K562 (cell line): Measurements from ENCODE around the gene IDI1. TPM values are rescaled to one million over a fixed set of nuclear protein-coding genes. Genes with fewer than 3 reads are reported as not detected.

Experiments used
- ATAC-seq: fragments of 200-7000 bp; cut with Tn5 transposase; 3 replicates; pipeline ENCODE4 v1.9.1; 2020; ENCODE audit warnings: moderate library complexity
- BruUV-seq: library from RNA; stranded (reverse); fragments of 400-500 nt; replicated peaks from 2 replicates; lab custom pipeline; 2021; lab: Mats Ljungman, UMichigan
- CTCF ChIA-PET: fragments of 300-600 bp; formaldehyde crosslinking; extraction: SDS; loops from one replicate; lab custom pipeline; 2021; ENCODE audit warnings: low intra/inter-chr PET ratio; lab: Yijun Ruan, JAX
- POLR2A ChIA-PET: fragments of 300-600, 350-650 bp; sonication (Branson Sonifier 250); formaldehyde crosslinking; extraction: SDS; loops from one replicate; lab custom pipeline; 2021; ENCODE audit warnings: antibody characterized with exemption, inconsistent platforms; lab: Yijun Ruan, JAX
- DNase-seq, 4 experiments: peaks; one replicate each; pipeline versions ENCODE4 v3.0.0 to v3.0.0-alpha.2; 2011 to 2018; ENCODE audit warnings: low spot score in 3 of 4, mixed read lengths in 3 of 4; ENCODE audit errors: extremely low read depth in 1 of 4
- FAIRE-seq: peaks from 2 replicates; lab custom pipeline; 2011; peaks lifted over from hg19 to GRCh38; lab: Jason Lieb, UNC
- H2AFZ ChIP-seq: 2 replicates; pipeline ENCODE4 v1.6.0; 2011; ENCODE audit warnings: low read depth, low read length, control low read depth, inconsistent platforms
- H3K27ac ChIP-seq: fragments of 200-600 bp; 3 replicates; pipeline ENCODE4 v1.8.0; 2011; ENCODE audit warnings: low read depth, mild to moderate bottlenecking, control low read depth, inconsistent platforms, low read length, moderate library complexity, mixed read lengths; ENCODE audit errors: extremely low read depth
- H3K27me3 ChIP-seq, 2 experiments: fragments of 300-600 bp in 1 of 2; 2 replicates in 1 of 2; 3 replicates in 1 of 2; pipeline versions ENCODE4 v1.6.0 to v1.8.0; 2011; ENCODE audit warnings: inconsistent platforms in 2 of 2, low read length in 2 of 2, mild to moderate bottlenecking in 1 of 2, mixed read lengths in 1 of 2, moderate library complexity in 1 of 2; ENCODE audit not compliant: control insufficient read depth in 2 of 2, insufficient read depth in 2 of 2
- H3K36me3 ChIP-seq: fragments of 300-600 bp; 3 replicates; pipeline ENCODE4 v1.8.0; 2011; ENCODE audit warnings: mild to moderate bottlenecking, low read length, inconsistent platforms; ENCODE audit not compliant: control insufficient read depth, insufficient read depth
- H3K4me1 ChIP-seq, 2 experiments: fragments of 200-600 bp in 1 of 2; replicated peaks in 1 of 2; 2 replicates in 1 of 2; 3 replicates in 1 of 2; pipeline versions ENCODE4 v1.5.1 to v1.8.0; 2011; ENCODE audit warnings: inconsistent platforms in 2 of 2, low read length in 2 of 2, mild to moderate bottlenecking in 1 of 2, mixed read lengths in 1 of 2, moderate library complexity in 1 of 2; ENCODE audit not compliant: control insufficient read depth in 2 of 2, insufficient read depth in 2 of 2
- H3K4me2 ChIP-seq: 2 replicates; pipeline ENCODE4 v1.6.1; 2011; ENCODE audit warnings: low read length, control low read depth, inconsistent platforms, mixed read lengths; ENCODE audit not compliant: insufficient read depth
- H3K4me3 ChIP-seq: fragments of 200-600 bp; sonication (generic), shearing (Covaris generic); 2 replicates; pipeline ENCODE4 v1.5.1; 2016; ENCODE audit warnings: control low read depth, inconsistent platforms
- H3K79me2 ChIP-seq: fragments of 200-600 bp; 3 replicates; pipeline ENCODE4 v1.8.0; 2011; ENCODE audit warnings: low read length, inconsistent platforms; ENCODE audit not compliant: control insufficient read depth, insufficient read depth
- H3K9ac ChIP-seq, 2 experiments: 2 replicates each; pipeline versions ENCODE4 v1.6.0 to v1.6.1; 2011; ENCODE audit warnings: low read depth in 2 of 2, low read length in 2 of 2, control low read depth in 1 of 2, inconsistent platforms in 1 of 2, mild to moderate bottlenecking in 1 of 2, mixed read lengths in 1 of 2; ENCODE audit not compliant: insufficient read depth in 1 of 2
- H3K9me1 ChIP-seq: one replicate; pipeline ENCODE4 v1.6.0; 2011; ENCODE audit warnings: inconsistent platforms, mild to moderate bottlenecking, low read length, moderate library complexity; ENCODE audit not compliant: control insufficient read depth, insufficient read depth
- H3K9me3 ChIP-seq: replicated peaks from 2 replicates; pipeline ENCODE4 v1.5.1; 2011; ENCODE audit warnings: low read depth, low read length, inconsistent platforms; ENCODE audit not compliant: control insufficient read depth, insufficient read depth
- H4K20me1 ChIP-seq: replicated peaks from 2 replicates; pipeline ENCODE4 v1.6.1; 2011; ENCODE audit warnings: low read length, inconsistent platforms, mixed read lengths; ENCODE audit not compliant: control insufficient read depth, insufficient read depth
- ATF6 ChIP-seq: sonication (generic); formaldehyde crosslinking; IDR thresholded peaks from 2 replicates; pipeline ENCODE4 v1.4.0; 2020; ENCODE audit warnings: mild to moderate bottlenecking, missing genetic modification reagents
- CTCFL ChIP-seq: IDR thresholded peaks from 2 replicates; pipeline ENCODE4 v1.6.1; 2011; ENCODE audit warnings: borderline replicate concordance, low read depth, mild to moderate bottlenecking, moderate library complexity, low read length; ENCODE audit not compliant: insufficient read depth, poor library complexity, severe bottlenecking
- CUX1 ChIP-seq: fragments of 200-800 bp; sonication (Bioruptor generic); IDR thresholded peaks from 2 replicates; pipeline ENCODE4 v1.6.1; 2016; ENCODE audit warnings: missing genetic modification characterization, missing compliant biosample characterization
- MYBL2 ChIP-seq, 2 experiments: fragments of 450-650 bp in 1 of 2; sonication (generic) in 1 of 2; formaldehyde crosslinking in 1 of 2; IDR thresholded peaks; 2 replicates each; pipeline versions ENCODE4 v1.6.1 to v1.8.1; 2017 to 2022; ENCODE audit warnings: borderline replicate concordance in 1 of 2, inconsistent platforms in 1 of 2, low read depth in 1 of 2, mild to moderate bottlenecking in 1 of 2, missing genetic modification reagents in 1 of 2, moderate library complexity in 1 of 2
- NEUROD1 ChIP-seq: fragments of 150-350 bp; IDR thresholded peaks from 2 replicates; pipeline ENCODE4 v1.6.1; 2014; ENCODE audit warnings: borderline replicate concordance, low read length, low read depth; ENCODE audit not compliant: partially characterized antibody
- RBM15 ChIP-seq: fragments of 200-400 bp; formaldehyde crosslinking; IDR thresholded peaks from 2 replicates; pipeline ENCODE4 v1.6.1; 2018; ENCODE audit warnings: mild to moderate bottlenecking, low read length, moderate library complexity; ENCODE audit not compliant: insufficient read depth
- VEZF1 ChIP-seq: fragments of 200-800 bp; sonication (Bioruptor generic); IDR thresholded peaks from 2 replicates; pipeline ENCODE4 v1.6.1; 2017; ENCODE audit warnings: missing genetic modification characterization, missing compliant biosample characterization
- WGBS: fragments of 100-300 bp; shearing (Covaris generic); methylation state at CpG from one replicate; pipeline ENCODE4 v1.1.6; 2016; ENCODE audit warnings: low coverage, mixed read lengths; ENCODE audit not compliant: insufficient coverage; ENCODE audit errors: missing lambda C conversion rate; 5-methylcytosine and 5-hydroxymethylcytosine counted together
- in situ Hi-C: fragments of 300-500 bp; cut with MboI; formaldehyde crosslinking; loops from 4 replicates; pipeline ENCODE4 v1.15.0; 2018; ENCODE audit warnings: inconsistent platforms, mixed read lengths
- intact Hi-C: fragments of 100-400 bp; cut with micrococcal nuclease; formaldehyde crosslinking; loops from 2 replicates; pipeline ENCODE4 v1.14.2; 2022
- polyA plus RNA-seq, 8 experiments: library from polyadenylated mRNA; depleted of rRNA in 4 of 8; stranded (reverse) in 5 of 8; unstranded in 3 of 8; fragments of >200 nt; fragmentation: Nextera tagmentation in 2 of 8; fragmentation: Illumina TruSeq in 1 of 8; extraction: Ambion mirVana in 2 of 8; extraction: Trizol in 1 of 8; gene quantifications; 2 replicates each; pipeline versions ENCODE4 v1.2.1 to v1.2.3, GENCODE V29; 2011 to 2014; ENCODE audit warnings: inconsistent platforms in 1 of 8, missing spikeins in 1 of 8
- total RNA-seq, 7 experiments: library from RNA; depleted of rRNA in 6 of 7; stranded (reverse); fragments of >200 nt in 6 of 7; fragmentation: Illumina TruSeq in 2 of 7; extraction: Trizol in 2 of 7; gene quantifications; 2 replicates each; pipeline versions ENCODE4 v1.2.1 to v1.2.3, GENCODE V29; 2011 to 2021; ENCODE audit warnings: low replicate concordance in 1 of 7

The IDI1 gene
- total and polyA plus RNA-seq, 9 of the 15 experiments (the other 6 are each of a cell fraction or from before 2014, with no cell fraction given): 70.0 to 265 (median 119) TPM

GRCh38 chr10:1095498-1095897, 46.6 kb upstream of the IDI1 start:
- in situ Hi-C loops (no loop called here), intact Hi-C loops (no loop called here)
- 84% methylated on average over 12 of the region's 12 CpGs for WGBS
- Histone ChIP-seq H3K4me2 (no peak overlapping the region), H3K4me3 (no peak overlapping the region), H3K27me3 (no peaks in the 10 kb centered on the region), H3K9ac (no peak overlapping the region; a peak in 1 of 4 replicates), H3K27ac (no peak overlapping the region), H3K36me3 (peaks cover 62% of the 10 kb centered on the region; the same call in 2 of the 3 replicates), H3K9me3 (no peaks in the 10 kb centered on the region), H3K79me2 (no peaks in the 10 kb centered on the region), H3K4me1 (no peaks in the 10 kb centered on the region), H3K9me1 (no peaks in the 10 kb centered on the region), H4K20me1 (no peaks in the 10 kb centered on the region), H2AFZ (no peak overlapping the region)
- FAIRE-seq (no peak), DNase-seq (no peak), ATAC-seq (no peak)
- no TSS peak for BruUV-seq
- POLR2A ChIA-PET: no interaction called here
- CTCF ChIA-PET: no interaction called here
- TF ChIP-seq NEUROD1 (no peak), ATF6 (CRISPR knock-in tag) (no peak), CTCFL (no peak), CUX1 (CRISPR knock-in tag) (no peak), VEZF1 (CRISPR knock-in tag) (no peak), RBM15 (no peak), MYBL2 (IDR thresholded peaks at IDR 0.05; ENCODE audit: low read depth) (no peak), MYBL2 (CRISPR knock-in tag; IDR thresholded peaks at IDR 0.05; ENCODE audit: borderline replicate concordance) (no peak)
